HG03342 (cell line): ENCODE measurements around the gene RNASEL.
"Not testable (repeated sequence)": the region's sequence is repeated elsewhere in the genome, so short reads cannot be mapped to it uniquely, and the experiment has no call there.

Experiments used
- ATAC-seq: cut with Tn5 transposase; IDR thresholded peaks from one replicate; pipeline ENCODE4 v1.9.1; 2021; ENCODE audit warnings: mild to moderate bottlenecking, moderate library complexity; ENCODE audit not compliant: unreplicated experiment

The RNASEL gene

GRCh38 chr1:182564406-182565004 is 24.6 kb downstream of the RNASEL start:
- no peak for ATAC-seq

DNA sequence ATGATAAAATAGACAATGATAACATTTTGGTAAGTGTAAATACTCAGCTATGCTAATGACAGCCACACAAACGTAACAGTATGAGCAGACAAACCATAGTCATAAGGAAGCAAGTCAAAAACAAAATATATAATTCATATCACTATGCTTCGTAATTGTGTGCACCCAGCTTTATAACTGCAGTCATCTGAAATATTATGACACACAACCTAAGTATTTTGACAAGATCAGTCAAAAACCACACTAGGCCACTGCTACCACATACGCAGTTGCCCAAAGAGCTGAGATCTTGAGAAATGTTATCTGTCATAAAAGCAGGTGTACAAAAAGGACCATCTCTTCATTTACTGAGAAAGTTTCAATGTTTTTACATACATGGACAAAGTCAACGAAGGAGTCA is 26.0 kb downstream of the RNASEL start:
- no peak for ATAC-seq

GRCh38 chr1:182561456-182561855 is 27.6 kb downstream of the RNASEL start:
- ATAC-seq, result no peak

DNA sequence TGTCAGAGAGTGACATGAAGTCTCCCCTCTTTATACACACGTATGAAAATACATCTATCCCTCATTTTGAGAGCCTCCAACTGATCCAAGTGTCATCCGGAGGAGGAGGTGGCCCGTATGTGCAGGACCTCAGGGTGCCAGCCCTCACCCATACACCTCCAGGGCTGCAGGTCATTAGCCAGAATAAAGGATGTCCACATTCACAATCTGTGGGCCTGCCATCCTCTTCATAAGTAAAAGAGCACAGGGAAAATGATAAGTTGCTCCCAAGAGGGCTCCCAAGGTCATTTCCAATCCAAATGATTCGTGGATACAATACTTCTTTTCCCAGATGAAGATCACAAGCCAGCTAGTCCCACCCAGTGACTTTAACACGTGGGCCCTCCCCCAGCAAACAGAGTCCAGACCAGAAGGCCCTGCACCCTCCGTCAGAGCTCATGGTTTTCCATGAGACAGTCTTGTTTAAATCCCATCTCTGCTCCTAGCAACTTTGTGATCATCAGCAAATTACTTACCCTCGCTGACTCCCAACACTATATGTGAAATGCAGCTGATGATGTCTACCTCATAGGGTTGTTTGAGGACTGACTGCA is 28.6 kb downstream of the RNASEL start:
- no peak for ATAC-seq

DNA sequence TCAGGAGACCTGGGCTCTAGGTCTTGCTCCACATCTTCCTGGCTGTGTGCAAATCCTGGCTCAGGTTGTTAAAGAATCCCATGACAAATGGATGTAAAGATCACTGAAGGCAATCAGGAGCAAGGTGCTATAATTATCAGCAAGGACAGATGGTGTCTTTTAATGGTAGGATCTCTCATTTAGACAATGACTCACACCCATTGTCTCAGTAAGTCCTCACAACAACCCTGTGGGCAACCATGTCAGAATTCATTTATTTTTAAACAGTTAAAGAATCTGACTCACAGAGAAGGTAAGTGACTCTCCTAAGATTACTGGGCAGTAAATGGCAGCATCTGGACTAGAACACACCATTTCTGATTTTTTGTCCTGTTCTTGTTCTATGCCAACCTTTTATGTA is 32.8 kb downstream of the RNASEL start:
- ATAC-seq, result no peak

- no peak for ATAC-seq
Measured at GRCh38 chr1:182555493-182555892, 33.6 kb downstream of the RNASEL start.

GRCh38 chr1:182552527-182552926 is 36.5 kb downstream of the RNASEL start:
- no peak for ATAC-seq

- ATAC-seq, result no peak
Measured at GRCh38 chr1:182549811-182550210, 39.2 kb downstream of the RNASEL start.

DNA sequence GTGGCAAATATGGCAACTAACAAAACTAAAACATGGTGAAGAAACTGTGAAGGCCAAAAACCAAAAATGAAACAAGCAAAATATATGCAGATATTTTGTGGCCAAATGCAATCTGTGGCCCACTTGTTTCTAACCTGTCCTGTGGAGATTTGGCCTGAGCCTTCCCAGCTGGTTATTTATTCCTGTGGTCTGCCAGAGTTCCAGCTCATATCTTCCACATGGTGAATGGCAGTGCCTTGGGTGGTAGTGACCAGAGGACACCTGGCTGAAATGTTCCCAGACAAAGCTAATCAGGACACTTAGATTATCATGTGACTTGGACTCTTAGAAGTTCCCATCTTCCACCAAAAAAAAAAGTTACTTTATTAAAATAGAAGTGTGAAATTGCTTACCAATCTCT is 39.7 kb downstream of the RNASEL start:
- ATAC-seq, result no peak

GRCh38 chr1:182533896-182534295 is 55.2 kb downstream of the RNASEL start:
- ATAC-seq, result no peak

DNA sequence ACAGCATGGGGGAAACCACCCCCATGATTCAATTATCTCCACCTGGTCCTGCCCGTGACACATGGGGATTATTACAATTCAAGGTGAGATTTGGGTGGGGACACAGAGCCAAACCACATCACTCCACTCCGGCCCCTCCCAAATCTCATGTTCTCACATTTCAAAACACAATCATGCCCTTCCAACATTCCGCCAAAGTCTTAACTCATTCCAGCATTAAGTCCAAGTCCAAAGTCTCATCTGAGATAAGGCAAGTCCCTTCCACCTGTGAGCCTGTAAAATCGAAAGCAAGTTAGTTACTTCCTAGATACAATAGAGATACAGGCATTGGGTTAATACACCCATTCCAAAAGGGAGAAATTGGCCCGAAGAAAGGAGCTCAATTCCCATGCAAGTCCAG is 60.9 kb downstream of the RNASEL start:
- not testable (repeated sequence) for ATAC-seq

DNA sequence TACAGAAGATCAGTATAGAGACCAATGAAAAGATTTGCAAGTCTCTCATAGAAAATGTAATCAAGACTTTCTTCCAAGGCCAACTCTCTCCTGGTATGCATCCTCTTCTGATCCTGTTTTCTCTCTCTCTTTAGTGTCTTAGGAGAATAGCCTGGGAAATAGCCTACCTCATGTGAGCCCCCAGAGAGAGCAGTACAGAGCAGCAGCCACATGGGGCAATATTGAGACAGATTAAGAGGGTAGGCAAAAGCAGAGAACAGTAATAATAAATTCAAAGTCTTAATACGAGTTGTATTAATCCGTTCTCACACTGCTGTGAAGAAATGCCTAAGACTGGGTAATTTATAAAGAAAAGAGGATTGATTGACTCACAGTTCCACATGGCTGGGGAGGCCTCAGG is 61.4 kb downstream of the RNASEL start:
- no peak for ATAC-seq

DNA sequence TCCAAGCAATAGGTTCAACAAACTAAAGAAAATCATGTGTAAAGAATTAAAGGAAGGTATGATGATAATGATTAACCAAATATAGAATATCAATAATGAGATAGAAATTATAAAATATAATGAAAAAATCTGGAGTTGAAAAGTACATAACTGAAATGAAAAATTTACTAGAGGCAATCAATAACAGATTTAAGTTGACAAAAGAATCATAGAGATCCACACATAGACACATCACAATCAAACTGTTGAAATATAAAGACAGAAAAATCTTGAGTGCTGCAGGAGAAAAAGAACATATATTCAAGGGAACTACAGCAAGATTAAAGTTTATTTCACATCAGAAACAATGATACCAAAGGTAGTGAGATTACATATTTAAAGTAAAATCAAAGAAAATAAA is 63.7 kb downstream of the RNASEL start:
- ATAC-seq, result no peak
